Peyer's patch (tissue), 4 donors: ENCODE results near the gene RXFP4. TPM values are rescaled to one million over a fixed set of nuclear protein-coding genes. Genes with fewer than 3 reads are reported as not detected.
A peak's percentile ranks its signal among the peaks of the same experiment; 100 is the strongest.

Experiments used
- DNase-seq, 3 donors: peaks; one replicate each; pipeline ENCODE4 v3.0.0-alpha.2; 2017 to 2019
- H3K27ac ChIP-seq, 4 donors: fragments of 200-600 bp; sonication (generic); one replicate each; pipeline ENCODE4 v1.5.1; 2016 to 2019
- H3K27me3 ChIP-seq, 2 donors: fragments of 200-600 bp; sonication (generic); one replicate each; pipeline ENCODE4 v1.5.1; 2019
- H3K36me3 ChIP-seq, 3 donors: fragments of 200-600 bp; sonication (generic); one replicate each; pipeline ENCODE4 v1.5.1; 2016 to 2019
- H3K4me1 ChIP-seq, 4 donors: fragments of 200-600 bp; sonication (generic); one replicate each; pipeline ENCODE4 v1.5.1; 2016 to 2019
- H3K4me3 ChIP-seq, 4 donors: fragments of 200-600 bp; sonication (generic); 1 replicate in 3 of 4; 2 replicates in 1 of 4; pipeline ENCODE4 v1.5.1; 2016 to 2019; ENCODE audit warnings: mild to moderate bottlenecking in 1 of 4
- H3K9me3 ChIP-seq, 4 donors: fragments of 200-600 bp; sonication (generic); one replicate each; pipeline ENCODE4 v1.5.1; 2016 to 2019; ENCODE audit warnings: mild to moderate bottlenecking in 1 of 4
- CTCF ChIP-seq, 6 experiments: fragments of 450-650 bp in 4 of 6; fragments of 200-600 bp in 2 of 6; sonication (generic) in 1 of 6; IDR thresholded peaks; one replicate each; pipeline ENCODE4 v1.5.1; 2017 to 2019; ENCODE audit warnings: antibody characterized with exemption in 6 of 6, mild to moderate bottlenecking in 3 of 6, moderate library complexity in 1 of 6
- POLR2A ChIP-seq, 2 donors: fragments of 450-650 bp; IDR thresholded peaks; one replicate each; pipeline ENCODE4 v1.5.1; 2017; ENCODE audit warnings: antibody characterized with exemption in 2 of 2, mild to moderate bottlenecking in 2 of 2, moderate library complexity in 2 of 2
- total RNA-seq, 4 donors: library from RNA; depleted of rRNA; stranded (reverse); fragments of >200 nt; gene quantifications; one replicate each; pipeline ENCODE4 v1.1.0, GENCODE V29; 2016

RXFP4 gene
- total RNA-seq, 4 donors from 2014 or later: 2.3 TPM; not detected in 3

GRCh38 chr1:155911156-155912055, 30.0 kb upstream of the RXFP4 start, which contains the start of gene RIT1:
TSS of gene RIT1 (minus strand) at chr1:155911349. CDS start at chr1:155910761, 588 bp downstream.
- peaks cover 0 to 74% (median 0%) of the 10 kb centered on the region in 3 donors for H3K36me3 ChIP-seq
- H3K4me1 ChIP-seq: peaks cover 0 to 14% (median 0%) of the 10 kb centered on the region in 4 donors
- no peaks in the 10 kb centered on the region for H3K27me3 ChIP-seq
- no peaks in the 10 kb centered on the region for H3K9me3 ChIP-seq
- peak within 1 kb of the TSS; percentile 90 to 93 (median 92) for H3K27ac ChIP-seq
- peak; percentile 89 to 96 (median 92) for DNase-seq
- H3K4me3 ChIP-seq: peak within 1 kb of the TSS; percentile 70 to 82 (median 76)
- peak in 4 of 6 experiments; percentile 32 to 47 (median 40) for TF ChIP-seq CTCF (IDR thresholded peaks at IDR 0.05)
- peak; percentile 17 to 73 for TF ChIP-seq POLR2A (IDR thresholded peaks at IDR 0.05)

DNA sequence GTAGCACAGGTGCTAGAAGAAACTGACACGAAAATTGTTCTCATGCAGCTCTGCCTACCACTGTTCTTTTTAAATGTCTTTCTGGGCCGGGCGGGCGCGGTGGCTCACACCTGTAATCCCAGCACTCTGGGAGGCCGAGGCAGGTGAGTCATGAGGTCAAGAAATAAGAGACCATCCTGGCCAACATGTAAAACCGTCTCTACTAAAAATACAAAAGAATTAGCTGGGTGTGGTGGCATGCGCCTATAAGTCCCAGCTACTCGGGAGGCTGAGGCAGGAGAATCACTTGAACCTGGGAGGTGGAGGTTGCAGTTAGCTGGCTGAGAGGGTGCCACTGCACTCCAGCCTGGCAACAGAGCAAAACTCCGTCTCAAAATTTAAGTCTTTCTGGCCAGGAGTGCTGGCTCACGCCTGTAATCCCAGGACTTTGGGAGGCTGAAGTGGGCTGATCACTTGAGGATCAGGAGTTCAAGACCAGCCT, 29.3 kb upstream of the RXFP4 start:
- H3K9me3 ChIP-seq: no peaks in the 10 kb centered on the region
- H3K4me1 ChIP-seq: peaks cover 0 to 14% (median 0%) of the 10 kb centered on the region in 4 donors
- H3K27me3 ChIP-seq: no peaks in the 10 kb centered on the region
- no peak for DNase-seq
- H3K27ac ChIP-seq: peak overlapping the region; percentile 90 to 93 (median 92)
- no peak overlapping the region for H3K4me3 ChIP-seq
- peaks cover 0 to 74% (median 0%) of the 10 kb centered on the region in 3 donors for H3K36me3 ChIP-seq
- TF ChIP-seq POLR2A (IDR thresholded peaks at IDR 0.05): no peak
- no peak for TF ChIP-seq CTCF (IDR thresholded peaks at IDR 0.05)

GRCh38 chr1:155913969-155914757, 27.3 kb upstream of the RXFP4 start:
- Histone ChIP-seq H3K4me3 (no peak overlapping the region), H3K4me1 (peaks cover 0 to 14% (median 0%) of the 10 kb centered on the region in 4 donors), H3K36me3 (peaks cover 0 to 75% (median 0%) of the 10 kb centered on the region in 3 donors), H3K9me3 (no peaks in the 10 kb centered on the region), H3K27ac (no peak overlapping the region), H3K27me3 (no peaks in the 10 kb centered on the region)
- no peak for DNase-seq
- TF ChIP-seq CTCF (IDR thresholded peaks at IDR 0.05): no peak
- no peak for TF ChIP-seq POLR2A (IDR thresholded peaks at IDR 0.05)

- Histone ChIP-seq H3K9me3 (no peaks in the 10 kb centered on the region), H3K27me3 (no peaks in the 10 kb centered on the region), H3K4me3 (no peak overlapping the region), H3K36me3 (peaks cover 0 to 100% (median 10%) of the 10 kb centered on the region in 3 donors), H3K4me1 (no peaks in the 10 kb centered on the region), H3K27ac (no peak overlapping the region)
- no peak for DNase-seq
- TF ChIP-seq CTCF (IDR thresholded peaks at IDR 0.05) (no peak), POLR2A (IDR thresholded peaks at IDR 0.05) (no peak)
These were observed 22.8 kb upstream of the RXFP4 start for GRCh38 chr1:155918660-155919059.

- Histone ChIP-seq H3K4me3 (no peak overlapping the region), H3K27ac (no peak overlapping the region), H3K36me3 (peaks cover 0 to 100% (median 10%) of the 10 kb centered on the region in 3 donors), H3K27me3 (no peaks in the 10 kb centered on the region), H3K4me1 (no peaks in the 10 kb centered on the region), H3K9me3 (no peaks in the 10 kb centered on the region)
- DNase-seq: no peak
- TF ChIP-seq POLR2A (IDR thresholded peaks at IDR 0.05): no peak
- TF ChIP-seq CTCF (IDR thresholded peaks at IDR 0.05): no peak
These were observed 21.6 kb upstream of the RXFP4 start for GRCh38 chr1:155919801-155920200.
